Regular cardiac myocyte (primary cell): ENCODE measurements around the gene TSSC4. TPM values are rescaled to one million over a fixed set of nuclear protein-coding genes. Genes with fewer than 3 reads are reported as not detected.

Source experiments
- total RNA-seq: library from RNA; depleted of rRNA; stranded (reverse); fragments of >200 nt; gene quantifications from 2 replicates; pipeline ENCODE4 v1.2.3, GENCODE V29; 2014

The TSSC4 gene
- total RNA-seq: 44.0 and 67.9 TPM in 2 replicates

DNA sequence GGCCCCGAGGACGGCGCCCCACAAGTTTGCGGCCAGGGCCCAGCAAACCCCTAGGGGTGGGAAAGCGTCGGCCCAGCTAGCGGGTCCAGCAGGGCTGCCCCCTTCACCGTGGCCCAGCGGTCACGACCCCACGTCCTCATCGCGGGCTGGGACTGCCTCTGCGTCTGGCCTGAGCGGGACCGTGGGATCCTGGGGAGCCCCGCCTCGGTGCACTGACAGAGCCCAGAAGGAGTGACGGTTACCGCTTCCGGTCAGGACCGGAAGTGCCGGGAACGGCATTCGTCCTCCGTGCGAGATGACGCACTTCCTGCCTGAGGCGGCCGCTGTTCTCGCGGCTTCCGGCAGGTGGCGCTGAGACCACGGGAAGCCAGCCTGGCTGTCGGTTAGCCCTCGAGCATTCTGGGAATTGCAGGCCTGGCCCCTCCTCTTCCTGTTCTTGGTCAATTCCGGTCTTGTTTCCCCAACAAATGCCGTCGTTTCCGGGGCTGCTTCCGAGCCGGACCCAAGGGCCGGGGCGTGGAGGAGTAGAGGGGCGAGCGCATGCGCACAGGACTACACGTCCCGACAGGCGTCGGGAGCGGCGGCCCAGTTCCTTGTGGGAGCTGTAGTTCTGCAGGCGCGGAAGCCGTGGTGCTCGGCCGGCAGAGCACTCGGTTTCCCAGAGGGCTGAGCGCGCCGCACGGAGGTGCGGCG, at the start of gene TSSC4:
Gene TSSC4 (plus strand): TSS at position 682 of the 693 bp plus-strand sequence. CDS start 1,884 bp downstream, outside the sequence.

DNA sequence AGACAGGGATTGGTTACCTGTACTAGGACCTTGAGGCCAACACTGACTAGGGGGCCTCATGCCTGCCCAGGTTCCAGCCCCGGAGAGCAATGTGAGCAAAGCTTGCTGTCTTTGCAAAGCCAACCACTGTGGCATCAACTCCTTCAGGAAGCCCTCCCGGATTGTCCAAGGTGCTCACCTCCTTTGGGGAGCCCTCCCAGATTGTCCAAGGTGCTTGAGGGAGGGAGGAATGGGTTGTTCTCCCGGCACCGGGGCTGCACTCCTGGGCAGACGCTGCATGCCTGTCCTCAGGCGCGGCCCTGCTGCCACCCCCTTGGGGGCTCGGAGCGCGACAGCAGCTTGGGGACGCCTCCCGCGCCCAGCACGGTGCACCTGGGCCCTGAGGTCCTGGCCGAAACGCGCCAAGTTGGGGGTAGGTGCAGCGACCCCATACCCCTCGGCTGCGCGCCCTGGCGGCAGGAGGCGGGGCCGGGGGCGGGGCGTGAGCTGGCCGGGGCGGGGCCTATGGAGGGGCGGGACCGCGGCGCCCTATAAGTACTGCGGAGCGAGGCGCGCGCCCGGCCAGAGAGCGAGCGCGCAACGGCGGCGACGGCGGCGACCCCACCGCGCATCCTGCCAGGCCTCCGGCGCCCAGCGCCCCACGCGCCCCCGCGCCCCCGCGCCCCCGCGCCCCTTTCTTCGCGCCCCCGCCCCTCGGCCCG, 23.6 kb upstream of the TSSC4 start, which contains the start of gene CD81:
Gene CD81 (plus strand): TSS at position 560 of the 701 bp plus-strand sequence. CDS start 240 bp downstream, outside the sequence.

DNA sequence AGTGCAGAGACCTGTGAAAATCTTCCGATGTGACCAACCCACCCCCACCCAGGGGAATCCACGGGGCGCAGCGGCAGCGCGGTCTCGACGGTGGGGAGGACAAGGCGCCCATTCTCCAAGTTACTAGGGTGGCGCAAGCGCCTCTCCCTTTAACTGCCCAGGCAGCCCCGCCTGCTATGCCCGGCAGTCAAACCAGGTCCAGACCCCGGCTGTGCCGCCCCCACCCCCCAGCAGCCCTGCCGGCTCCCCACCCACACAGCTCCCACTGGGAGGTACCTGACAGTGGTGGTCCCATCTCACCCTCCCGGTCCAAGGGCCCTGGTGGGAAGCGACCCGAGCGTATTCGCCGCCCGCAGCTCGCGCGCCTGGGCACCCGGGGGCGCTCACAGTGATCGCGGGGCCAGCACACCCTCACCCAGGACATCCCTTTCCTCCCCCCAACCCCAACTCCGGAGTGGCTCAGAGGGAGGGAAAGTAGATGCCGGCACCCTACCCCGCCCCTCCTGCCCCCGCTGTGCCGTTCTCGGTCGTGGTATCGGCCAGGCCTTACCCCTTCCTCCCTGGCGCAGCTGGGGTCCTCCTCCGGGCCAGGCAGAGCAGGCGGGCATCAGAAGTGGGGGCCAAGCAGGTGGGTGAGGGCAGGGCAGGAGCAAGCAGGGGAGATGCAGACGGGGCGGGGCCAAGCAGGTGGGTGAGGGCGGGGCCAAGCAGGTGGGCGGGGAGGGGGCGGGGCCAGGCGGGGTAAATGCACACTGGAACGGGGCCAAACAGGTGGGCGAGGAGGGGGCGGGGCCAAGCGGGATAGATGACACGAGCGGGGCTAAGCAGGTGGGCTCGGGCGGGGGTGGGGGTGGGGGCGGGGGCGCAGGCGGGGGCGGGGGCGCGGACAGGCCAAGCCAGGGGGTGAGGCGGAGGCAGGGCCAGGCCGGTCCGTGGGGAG, 43.6 kb downstream of the TSSC4 start, which contains the start of gene TRPM5:
Gene TRPM5 (minus strand): TSS at position 634 of the 940 bp plus-strand sequence. CDS start 21,478 bp downstream, outside the sequence.

DNA sequence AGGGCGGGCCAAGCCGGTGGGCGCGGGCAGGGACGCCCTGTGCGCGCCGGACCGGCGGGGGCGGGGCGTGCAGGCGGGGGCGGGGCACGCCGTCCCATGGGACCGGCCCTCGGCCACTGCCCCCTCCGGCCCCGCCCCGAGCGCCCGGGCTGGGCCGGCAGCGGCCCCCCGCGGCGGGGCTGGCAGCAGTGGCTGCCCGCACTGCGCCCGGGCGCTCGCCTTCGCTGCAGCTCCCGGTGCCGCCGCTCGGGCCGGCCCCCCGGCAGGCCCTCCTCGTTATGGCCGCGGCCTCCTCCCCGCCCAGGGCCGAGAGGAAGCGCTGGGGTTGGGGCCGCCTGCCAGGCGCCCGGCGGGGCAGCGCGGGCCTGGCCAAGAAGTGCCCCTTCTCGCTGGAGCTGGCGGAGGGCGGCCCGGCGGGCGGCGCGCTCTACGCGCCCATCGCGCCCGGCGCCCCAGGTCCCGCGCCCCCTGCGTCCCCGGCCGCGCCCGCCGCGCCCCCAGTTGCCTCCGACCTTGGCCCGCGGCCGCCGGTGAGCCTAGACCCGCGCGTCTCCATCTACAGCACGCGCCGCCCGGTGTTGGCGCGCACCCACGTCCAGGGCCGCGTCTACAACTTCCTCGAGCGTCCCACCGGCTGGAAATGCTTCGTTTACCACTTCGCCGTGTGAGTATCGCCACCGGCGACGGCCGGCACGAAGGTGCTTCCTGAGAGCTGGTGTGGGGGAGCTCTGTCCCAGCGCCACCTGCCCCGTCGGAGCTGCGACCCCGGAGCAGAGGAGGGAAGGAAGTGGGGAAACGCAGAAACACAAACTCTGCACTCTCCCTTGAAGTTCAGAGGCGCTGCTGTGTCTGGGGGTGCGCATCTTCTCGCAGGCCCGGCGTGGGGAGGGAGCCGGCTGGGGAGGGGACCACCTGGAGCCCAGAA, 44.5 kb downstream of the TSSC4 start, which contains the start of gene KCNQ1:
Gene KCNQ1 (plus strand): TSS at position 188 of the 925 bp plus-strand sequence. CDS start 91 bp downstream, at position 279.

Other genes starting within 250 kb of the TSSC4 start
- not detected in 2 replicates for gene INS, start 239.5 kb upstream of the TSSC4 start, total RNA-seq
- not detected in 2 replicates for gene TH, start 228.9 kb upstream of the TSSC4 start, total RNA-seq
- gene ASCL2, start 130.2 kb upstream of the TSSC4 start, total RNA-seq: not detected in 2 replicates
- gene C11orf21, start 98.8 kb upstream of the TSSC4 start, total RNA-seq: not detected in 2 replicates
- gene TSPAN32, start 98.7 kb upstream of the TSSC4 start, total RNA-seq: not detected in 2 replicates
- 107 and 229 TPM in 2 replicates for gene CD81, start 23.4 kb upstream of the TSSC4 start, total RNA-seq
- gene TRPM5, start 43.8 kb downstream of the TSSC4 start, total RNA-seq: not detected in 2 replicates
- not detected in 2 replicates for gene KCNQ1, start 44.3 kb downstream of the TSSC4 start, total RNA-seq